Posterior cingulate gyrus (tissue), 11 donors: ENCODE data around the gene DYNLT2B.
"Not testable (repeated sequence)": the region's sequence is repeated elsewhere in the genome, so short reads cannot be mapped to it uniquely, and the experiment has no call there.

Experiments used
- DNase-seq, 10 donors: peaks; one replicate each; pipeline versions ENCODE4 v3.0.0 to v3.0.0-alpha.2; 2020 to 2021; ENCODE audit warnings: mixed read lengths in 3 of 10
- intact Hi-C: fragments of 100-400 bp; cut with DNase I; formaldehyde crosslinking; loops from one replicate; pipeline ENCODE4 v1.15.1; 2023

The DYNLT2B gene

DNA sequence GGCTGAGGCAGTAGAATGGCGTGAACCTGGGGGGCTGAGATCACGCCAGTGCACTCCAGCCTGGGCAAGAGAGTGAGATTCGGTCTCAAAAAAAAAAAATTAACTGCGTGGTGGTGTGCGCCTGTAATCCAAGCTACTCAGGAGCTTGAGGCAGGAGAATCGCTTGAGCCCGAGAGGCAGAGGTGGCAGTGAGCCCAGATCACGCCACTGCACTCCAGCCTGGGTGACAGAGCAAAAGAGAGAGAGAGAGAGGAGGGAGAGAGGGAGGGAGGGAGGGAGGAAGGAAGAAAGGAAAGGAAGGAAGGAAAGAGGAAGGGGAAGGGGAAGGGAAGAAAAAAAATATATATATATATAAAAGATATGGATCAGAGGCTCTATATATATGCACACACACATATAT lies 14.1 kb upstream of the DYNLT2B start:
- peak in 1 of 10 donors; percentile 19 for DNase-seq

DNA sequence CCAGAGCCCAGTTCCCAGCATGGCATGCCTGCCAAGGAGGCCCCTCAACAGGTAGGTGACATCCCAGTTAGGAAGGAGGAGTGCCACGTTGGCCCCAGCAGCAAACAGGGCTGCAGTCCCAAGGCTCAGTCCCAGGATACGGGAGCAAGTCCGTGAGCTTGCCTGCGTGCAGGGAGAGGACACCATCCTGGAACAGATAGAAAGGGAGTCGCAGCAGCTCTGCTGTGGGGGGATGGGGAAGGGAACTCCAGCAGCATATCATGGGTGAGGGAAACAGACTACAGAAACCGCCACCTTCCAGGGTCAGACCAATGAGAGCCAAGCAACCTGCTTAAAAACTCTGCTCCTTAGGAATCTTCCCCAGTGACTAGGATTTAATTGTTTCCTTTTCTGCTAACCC lies 9.4 kb upstream of the DYNLT2B start:
- DNase-seq: peak in 1 of 10 donors; percentile 33
- intact Hi-C loops: no loop called here

More for the DNA sequence above, 14.1 kb upstream of the DYNLT2B start:
- intact Hi-C loops: no loop called here

DNA sequence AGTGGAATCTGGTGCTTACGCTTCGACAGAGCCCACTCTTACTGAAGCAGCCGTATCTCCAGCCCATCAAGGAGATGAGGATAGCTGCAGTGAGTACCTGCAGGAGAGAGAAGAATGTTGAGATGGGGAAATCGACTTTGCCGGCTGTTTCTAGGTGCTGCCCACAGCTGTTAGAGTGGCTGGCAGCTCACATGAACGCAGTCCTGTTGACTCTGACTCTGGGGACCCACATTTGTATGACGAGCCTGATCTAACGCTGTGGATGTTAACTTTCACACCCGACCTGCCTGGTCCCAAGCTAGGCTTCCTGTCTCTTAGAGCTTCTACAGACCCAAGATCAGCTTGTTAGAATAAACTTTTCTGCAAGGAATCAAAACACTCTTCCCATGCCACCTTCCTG lies 8.9 kb upstream of the DYNLT2B start:
- no peak for DNase-seq
- intact Hi-C loops: no loop called here

DNA sequence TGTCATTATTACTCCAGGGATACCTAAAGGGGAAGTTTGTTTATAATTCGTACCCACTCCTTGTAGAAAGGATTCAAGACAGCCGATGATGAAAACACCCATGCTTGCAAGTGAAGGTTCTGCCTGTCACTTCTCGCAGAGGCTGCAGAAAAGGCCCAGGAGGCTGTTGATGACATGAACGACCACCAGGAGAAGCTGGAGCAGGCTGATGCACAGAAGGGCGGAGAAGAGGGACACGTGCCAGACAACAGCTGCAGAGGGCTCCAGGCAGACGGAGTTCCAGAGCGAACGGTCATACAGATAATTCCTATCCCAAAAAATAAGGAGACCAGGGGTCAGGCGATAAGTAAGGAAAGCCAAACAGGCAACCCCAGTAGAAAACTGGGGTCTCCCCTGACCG lies 5.7 kb upstream of the DYNLT2B start:
- intact Hi-C loops: no loop called here
- no peak for DNase-seq

DNA sequence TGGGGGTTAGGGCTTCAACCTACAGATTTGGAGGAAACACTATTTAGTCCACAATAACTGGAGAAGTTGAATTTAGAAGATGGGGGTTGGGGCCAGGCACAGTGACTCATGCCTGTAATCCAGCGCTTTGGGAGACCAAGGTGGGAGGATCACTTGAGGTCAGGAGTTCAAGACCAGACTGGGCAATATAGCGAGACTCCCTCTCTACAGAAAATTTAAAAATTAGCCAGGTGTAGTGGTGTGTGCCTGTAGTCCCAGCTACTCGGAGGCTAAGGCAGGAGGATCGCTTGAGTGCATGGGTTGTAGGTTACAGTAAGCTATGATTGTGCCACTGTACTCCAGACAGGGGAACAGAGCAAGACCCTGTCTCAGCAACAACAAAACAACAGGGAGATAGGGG lies 5.0 kb upstream of the DYNLT2B start:
- no peak for DNase-seq
- intact Hi-C loops: no loop called here

DNA sequence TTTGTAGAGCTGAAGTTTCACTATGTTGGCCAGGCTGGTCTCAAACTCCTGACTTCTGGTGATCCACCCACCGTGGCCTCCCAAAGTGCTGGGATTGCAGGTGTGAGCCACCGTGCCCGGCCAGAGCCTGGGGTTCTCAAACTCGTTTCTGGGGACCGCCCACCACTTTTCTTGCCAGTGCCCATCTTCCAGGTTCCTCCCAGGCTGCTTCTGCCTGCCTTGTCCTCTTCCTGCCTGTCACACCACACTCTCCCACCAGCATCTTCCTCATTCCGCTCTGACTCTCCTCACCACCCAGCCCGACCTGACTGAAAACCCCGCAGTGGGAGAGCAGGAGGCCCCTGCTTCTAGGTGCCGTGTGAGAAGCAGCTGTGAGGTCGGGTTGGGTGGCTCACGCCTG lies 3.1 kb upstream of the DYNLT2B start:
- intact Hi-C loops: no loop called here

DNA sequence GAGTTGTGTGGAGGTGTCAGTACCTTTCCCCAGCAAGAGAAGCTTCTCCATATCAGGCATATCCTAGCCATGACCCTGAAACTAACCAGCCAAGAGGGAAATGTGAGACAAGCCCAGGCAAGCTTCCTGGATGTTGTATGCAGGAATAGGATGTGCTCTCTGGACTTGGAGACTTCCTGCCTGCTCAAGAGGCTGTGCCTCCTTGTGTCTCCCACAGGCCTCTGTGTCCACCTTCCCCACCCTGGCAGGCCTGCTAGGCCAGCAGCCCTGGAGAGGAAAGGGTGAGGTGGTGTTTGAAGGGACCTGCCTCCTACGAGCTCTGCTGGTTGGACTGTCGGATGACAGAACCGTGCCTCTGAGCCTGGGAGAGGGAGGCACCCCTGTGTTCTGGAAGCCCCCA lies 2.1 kb upstream of the DYNLT2B start:
- peak in 1 of 10 donors; percentile 35 for DNase-seq
- intact Hi-C loops: no loop called here

More for the DNA sequence above, 3.1 kb upstream of the DYNLT2B start:
- peak in 2 of 10 donors; percentile 47 to 80 for DNase-seq

DNA sequence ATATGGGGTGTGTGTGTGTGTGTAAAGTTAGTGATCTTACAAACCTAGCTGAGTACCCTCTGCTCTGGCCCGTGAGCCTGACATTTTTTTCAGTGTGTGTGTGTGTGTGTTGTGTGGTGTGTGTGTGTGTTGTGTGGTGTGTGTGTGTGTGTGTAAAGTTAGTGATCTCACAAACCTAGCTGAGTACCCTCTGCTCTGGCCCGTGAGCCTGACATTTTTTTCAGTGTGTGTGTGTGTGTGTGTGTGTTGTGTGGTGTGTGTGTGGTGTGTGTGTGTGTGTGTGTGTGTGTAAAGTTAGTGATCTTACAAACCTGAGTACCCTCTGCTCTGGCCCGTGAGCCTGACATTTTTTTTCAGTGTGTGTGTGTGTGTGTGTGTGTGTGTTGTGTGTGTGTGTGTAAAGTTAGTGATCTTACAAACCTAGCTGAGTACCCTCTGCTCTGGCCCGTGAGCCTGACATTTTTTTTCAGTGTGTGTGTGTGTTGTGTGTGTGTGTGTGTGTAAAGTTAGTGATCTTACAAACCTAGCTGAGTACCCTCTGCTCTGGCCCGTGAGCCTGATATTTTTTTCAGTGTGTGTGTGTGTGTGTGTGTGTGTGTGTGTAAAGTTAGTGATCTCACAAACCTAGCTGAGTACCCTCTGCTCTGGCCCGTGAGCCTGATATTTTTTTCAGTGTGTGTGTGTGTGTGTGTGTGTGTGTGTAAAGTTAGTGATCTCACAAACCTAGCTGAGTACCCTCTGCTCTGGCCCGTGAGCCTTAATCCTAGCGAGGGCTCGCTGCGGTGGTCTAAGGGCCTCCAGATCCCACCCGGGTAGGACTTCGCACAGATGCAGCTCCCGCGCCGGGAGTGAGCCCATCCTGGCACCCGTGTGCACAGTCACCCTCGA lies 997 bp downstream of the DYNLT2B start:
- intact Hi-C loops: loop anchor here (5.0 kb wide), 2 partner anchors 185 to 625 kb away; partner anchors contain the start of genes NCBP2 and RNF168
- not testable (repeated sequence) for DNase-seq

DNA sequence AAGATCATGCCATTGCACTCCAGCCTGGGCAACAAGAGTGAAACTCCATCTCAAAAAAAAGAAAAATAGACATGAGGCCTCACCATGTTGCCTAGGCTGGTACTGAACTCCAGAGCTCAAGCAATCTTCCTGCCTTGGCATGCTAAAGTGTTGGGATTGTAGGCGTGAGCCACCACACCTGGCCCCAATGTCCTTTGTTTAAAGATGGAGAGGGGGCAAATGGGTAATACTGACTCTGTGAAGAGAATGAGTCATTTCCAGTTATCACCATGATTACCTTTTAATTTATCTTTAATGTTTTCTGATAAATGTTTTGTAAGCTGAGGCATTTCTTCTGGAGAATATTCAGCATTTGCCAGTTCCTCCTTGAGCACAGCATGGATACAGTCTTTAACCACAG lies 2.2 kb downstream of the DYNLT2B start:
- no peak for DNase-seq
- intact Hi-C loops: loop anchor here (5.0 kb wide), 2 partner anchors 186 to 626 kb away; partner anchors contain the start of genes NCBP2 and RNF168

DNA sequence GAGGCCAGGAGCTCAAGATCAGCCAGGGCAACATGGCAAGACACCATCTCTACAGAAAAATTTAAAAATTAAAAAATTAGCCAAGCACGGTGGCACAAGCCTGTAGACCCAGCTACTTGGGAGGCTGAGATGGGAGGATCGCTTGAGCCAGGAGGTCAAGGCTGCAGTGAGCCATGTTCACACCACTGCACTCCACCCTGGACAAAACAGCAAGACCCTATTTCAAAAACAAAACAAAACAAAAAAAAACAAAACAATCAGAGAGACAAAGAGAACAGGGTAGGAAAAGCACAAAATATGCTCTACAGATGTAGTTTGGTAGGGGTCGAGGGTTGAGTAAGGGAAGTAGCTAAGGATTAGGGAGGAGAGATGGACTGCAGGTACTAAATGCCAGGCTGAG lies 3.4 kb downstream of the DYNLT2B start:
- intact Hi-C loops: no loop called here
- DNase-seq: no peak

DNA sequence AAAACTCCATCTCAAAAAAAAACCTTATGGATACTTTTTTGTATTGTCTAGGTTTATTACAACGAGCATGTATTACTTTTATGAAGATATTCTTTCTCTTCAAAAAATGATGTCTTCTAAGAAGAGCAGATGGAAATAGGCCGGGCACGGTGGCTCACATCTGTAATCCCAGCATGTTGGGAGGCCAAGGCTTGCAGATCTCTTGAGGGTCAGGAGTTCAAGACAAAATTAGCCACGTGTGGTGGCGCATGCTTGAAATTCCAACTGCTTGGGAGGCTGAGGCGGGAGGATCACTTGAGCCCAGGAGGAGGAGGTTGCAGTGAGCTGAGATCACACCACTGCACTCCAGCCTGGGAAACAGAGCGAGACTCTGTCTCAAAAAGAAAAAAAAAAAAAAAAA lies 4.0 kb downstream of the DYNLT2B start:
- intact Hi-C loops, DNase-seq: not testable (repeated sequence)

DNA sequence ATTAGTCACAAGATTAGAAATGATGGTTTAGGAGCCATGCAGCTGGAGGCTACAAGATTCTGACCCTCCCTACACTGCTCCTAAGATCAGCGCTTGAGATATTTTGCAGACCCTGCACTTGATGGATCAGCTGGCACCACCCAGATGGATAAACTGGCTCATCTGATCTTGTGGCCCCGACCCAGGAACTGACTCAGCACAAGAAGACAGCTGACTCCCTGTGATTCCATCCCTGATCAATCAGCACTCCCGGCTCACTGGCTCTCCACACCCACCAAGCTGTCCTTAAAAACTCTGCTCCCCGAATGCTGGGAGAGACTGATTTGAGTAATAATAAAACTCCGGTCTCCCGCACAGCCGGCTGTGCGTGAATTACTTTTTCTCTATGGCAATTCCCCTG lies 15.1 kb downstream of the DYNLT2B start:
- intact Hi-C loops, DNase-seq: not testable (repeated sequence)

DNA sequence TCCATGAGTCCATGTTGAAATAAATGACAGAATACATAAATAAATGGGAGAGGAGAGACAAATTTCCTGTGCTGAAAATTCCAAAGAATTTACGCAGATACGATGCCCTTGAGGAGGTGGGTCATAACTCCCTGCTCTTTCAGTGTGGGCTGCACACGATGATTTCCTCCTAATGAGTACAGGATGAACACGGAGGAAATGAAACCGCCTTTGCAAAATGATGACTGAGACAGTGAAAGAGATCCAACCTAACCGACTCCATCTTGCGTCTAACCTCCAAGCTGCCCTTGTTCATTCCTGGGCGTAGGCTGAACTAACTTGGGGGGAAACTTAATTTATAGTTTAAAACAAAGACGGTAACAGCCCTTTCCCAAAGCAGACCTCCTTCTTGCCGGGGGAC lies 15.5 kb downstream of the DYNLT2B start:
- intact Hi-C loops, DNase-seq: not testable (repeated sequence)

DNA sequence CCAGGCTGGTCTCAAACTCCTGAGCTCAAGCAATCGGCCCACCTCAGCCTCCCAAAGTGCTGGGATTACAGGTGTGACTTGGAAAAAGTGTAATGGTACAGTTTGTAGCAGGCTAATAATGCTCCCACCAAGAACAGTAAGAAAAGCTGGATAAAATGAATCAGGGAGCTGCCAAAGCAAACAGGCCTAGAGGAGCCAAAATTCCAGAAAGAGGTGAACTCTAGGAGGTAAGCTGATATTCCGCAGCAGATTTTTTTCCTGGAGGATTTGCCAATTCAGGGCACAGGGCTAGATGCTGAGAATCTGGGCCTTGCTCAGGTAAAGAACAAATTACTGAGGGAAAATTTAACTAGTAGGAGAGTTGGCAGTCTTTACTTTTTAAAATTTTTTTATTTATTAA lies 19.5 kb downstream of the DYNLT2B start:
- no peak for DNase-seq
- intact Hi-C loops: no loop called here

DNA sequence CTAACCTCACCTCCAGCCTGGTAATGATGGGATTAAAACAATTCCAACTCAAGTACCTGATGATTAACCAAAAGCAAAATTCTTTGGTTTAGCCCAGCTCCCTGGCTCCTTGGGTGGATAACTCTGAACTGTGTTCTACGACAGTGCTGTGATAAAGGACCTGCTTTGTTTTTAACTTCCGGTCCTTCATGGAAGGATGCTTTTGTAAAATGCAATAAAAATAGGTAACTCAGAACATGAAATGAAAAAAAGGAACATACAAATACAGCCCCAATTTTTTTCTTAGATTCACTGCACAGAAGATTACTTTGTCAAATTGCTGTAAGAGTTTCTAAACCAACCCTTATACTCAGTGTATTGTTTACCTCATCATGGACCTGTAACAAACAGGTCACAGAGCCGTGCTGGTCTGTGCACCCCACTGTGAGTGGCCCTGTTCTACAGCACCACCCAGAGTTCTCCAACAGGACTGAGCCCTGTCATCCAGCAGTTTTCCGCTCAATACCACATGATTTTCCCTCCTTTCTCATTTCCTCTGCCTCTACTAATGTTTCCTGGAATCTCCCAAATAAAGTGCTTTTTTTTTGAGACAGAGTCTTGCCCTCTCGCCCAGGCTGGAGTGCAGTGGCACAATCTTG lies 25.6 kb downstream of the DYNLT2B start:
- intact Hi-C loops: no loop called here
- no peak for DNase-seq

DNA sequence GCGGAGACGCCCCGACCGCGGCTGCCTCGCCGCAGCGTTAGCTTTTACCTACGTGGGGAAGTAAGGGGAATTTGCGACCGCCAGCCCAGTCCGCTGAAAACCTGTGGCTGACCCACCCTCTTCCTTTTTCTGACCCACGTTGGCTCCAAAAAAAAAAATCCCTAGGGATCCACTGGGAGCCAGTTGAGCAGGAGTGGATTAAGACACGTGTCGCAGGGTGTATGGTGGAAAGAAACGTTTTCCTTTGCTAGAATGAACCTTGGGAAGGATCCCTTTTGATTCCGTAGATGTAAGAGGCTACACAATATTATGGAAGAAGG lies 29.9 kb downstream of the DYNLT2B start:
- intact Hi-C loops: no loop called here
- no peak for DNase-seq

DNA sequence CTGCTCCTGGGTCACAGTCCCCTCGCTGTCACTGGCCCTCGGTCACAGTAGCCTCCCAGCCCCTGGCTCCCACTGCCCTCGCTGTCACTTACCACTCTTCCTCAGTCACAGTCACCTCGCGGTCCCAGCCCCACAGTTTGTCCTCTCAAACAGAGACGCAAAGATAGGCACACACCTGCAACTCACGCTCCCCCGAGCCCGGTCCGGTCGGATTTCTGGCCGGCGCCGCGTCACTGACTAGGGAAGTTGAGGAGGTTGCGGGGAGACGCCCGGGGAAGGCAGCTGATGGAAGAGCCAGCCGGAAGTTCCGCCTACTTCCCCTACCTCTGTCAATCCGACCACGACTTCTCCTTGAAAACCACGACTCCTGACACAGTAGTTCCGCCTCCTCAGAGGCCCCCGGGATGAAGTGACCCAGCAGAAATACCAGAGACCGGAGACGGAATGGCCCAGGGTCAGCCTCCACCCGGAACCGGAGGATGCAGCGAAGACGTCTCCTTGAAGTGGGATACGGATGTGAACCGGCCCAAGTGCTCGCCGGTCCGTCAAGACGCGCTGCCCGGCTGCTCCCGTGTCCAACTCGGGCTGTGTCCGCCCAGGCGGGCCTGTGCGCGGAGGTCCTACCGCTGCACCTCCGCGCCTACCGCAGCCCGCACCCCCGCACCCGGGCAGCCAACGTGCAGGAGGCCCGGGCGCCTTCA lies 30.4 kb downstream of the DYNLT2B start, which contains the start of gene PCYT1A:
TSS of gene PCYT1A (minus strand) at position 287 of the 701 bp plus-strand sequence. CDS start 17,195 bp downstream, outside the sequence.
- intact Hi-C loops: no loop called here
- peak; percentile 79 to 98 (median 86) for DNase-seq

DNA sequence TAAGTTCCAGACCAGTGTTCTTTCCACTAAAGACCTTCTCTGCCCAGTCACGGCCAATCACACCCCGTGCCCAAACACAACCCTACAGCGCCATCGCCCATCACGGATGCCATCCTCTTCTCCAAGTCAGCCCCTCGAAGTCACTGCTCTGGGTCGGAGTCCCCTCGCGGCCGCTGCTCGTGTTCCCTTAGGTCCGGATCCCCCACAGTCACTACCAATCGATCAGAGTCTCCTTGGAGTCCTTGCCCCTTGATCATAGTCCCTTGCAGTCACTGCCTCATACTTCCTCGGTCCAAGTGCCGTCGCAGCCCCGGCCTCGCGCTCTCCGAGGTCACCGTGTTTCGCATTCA lies 31.0 kb downstream of the DYNLT2B start:
- intact Hi-C loops: no loop called here
- DNase-seq: peak in 2 of 10 donors; percentile 21 to 85

DNA sequence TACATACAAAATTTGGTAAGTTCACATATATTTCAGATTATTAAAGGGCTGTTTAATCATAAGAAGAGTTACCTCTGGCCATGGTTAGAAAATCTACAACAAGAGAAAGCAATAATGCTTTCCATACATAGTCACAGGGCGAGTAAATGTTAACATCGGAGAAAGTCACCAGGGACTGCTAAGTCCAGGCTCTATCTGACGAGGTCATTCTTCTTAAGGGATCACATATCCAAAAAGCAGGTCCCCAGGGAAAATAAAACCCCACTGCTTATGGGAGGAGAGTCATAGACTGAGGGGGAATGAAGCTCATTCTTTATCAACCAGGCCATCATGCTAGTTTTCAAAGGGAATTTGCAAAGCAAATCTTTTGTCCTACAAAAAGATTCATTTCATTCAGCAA lies 33.6 kb downstream of the DYNLT2B start:
- DNase-seq: no peak
- intact Hi-C loops: no loop called here

DNA sequence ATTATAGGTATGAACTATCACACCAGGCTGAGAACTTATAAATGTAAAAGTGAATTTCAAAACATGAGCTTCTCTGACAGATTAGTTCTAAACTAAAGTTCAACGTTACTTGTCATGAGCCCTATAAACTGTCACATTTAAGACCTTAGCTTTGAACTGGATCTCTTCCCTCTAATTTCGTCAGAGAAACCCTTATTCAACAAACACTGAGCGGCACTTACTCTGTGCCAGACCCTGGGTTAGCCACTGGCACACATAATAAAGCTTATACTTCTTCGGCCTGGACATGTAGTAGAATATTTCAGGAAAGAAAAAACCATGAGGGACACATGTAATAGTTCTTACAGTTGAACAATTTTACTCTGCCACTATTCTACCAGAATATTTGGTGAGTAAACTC lies 36.1 kb downstream of the DYNLT2B start:
- intact Hi-C loops: no loop called here
- DNase-seq: no peak
